22Rv1 (cell line): ENCODE results near the gene SRRD.

Experiments used
- ZFX ChIP-seq: fragments of 450-650 bp; IDR thresholded peaks from 2 replicates; pipeline ENCODE4 v1.6.1; 2017; ENCODE audit warnings: antibody characterized with exemption, borderline replicate concordance
- TF ChIP-seq, protein P1 (sequence below): fragments of 450-650 bp; IDR thresholded peaks from 2 replicates; pipeline ENCODE4 v1.5.1; 2017; ENCODE audit warnings: mild to moderate bottlenecking

DNA sequence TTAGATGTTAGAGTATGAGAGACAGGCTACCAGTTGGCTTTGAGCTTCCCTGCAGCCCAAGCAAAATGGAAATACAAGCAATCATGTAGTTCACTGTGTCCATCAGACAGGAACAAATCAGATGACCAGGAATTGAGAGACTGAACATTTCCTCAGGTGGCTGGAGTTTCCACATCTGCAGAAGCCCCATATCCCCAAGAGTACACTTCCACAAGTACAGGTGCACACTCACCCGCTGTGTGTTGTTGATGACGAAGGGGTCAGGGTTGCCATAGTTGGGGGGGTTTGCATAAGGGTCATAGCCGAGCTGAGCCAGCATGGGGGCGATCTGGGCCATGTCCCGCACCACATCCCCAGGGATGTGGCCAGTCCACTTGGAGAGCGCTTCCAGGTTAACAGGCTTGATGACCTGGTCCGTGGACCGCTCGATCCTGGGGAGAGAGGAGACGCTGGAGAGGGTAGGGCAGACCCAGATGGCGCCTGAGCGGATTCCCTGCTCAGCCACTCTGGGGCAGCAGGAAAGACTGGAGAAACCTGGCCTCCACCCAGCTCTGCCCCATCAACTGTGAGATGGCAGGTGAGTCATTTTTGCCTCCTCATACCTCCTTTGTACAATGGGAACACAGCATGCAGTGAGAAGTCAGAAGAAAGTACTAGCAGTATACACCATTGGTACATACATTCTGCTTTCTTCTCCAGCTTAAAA is 52.5 kb downstream of the SRRD start:
- TF ChIP-seq, protein P1, sequence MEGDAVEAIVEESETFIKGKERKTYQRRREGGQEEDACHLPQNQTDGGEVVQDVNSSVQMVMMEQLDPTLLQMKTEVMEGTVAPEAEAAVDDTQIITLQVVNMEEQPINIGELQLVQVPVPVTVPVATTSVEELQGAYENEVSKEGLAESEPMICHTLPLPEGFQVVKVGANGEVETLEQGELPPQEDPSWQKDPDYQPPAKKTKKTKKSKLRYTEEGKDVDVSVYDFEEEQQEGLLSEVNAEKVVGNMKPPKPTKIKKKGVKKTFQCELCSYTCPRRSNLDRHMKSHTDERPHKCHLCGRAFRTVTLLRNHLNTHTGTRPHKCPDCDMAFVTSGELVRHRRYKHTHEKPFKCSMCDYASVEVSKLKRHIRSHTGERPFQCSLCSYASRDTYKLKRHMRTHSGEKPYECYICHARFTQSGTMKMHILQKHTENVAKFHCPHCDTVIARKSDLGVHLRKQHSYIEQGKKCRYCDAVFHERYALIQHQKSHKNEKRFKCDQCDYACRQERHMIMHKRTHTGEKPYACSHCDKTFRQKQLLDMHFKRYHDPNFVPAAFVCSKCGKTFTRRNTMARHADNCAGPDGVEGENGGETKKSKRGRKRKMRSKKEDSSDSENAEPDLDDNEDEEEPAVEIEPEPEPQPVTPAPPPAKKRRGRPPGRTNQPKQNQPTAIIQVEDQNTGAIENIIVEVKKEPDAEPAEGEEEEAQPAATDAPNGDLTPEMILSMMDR, result no peak
- no peak for TF ChIP-seq ZFX
